ENCODE results near the gene UQCC5.

Gene UQCC5

GRCh38 chr3:52551118-52551517, 14.7 kb downstream of the UQCC5 start:
- Histone ChIP-seq H3K4me1 (ENCODE audit: control insufficient read depth in 2 of 2, insufficient read depth in 2 of 2, low read length in 2 of 2) (no peaks in the 10 kb centered on the region), H3K9me3 (ENCODE audit: control insufficient read depth in 2 of 2, low read length in 2 of 2) (no peaks in the 10 kb centered on the region), H3K27me3 (ENCODE audit: control insufficient read depth in 2 of 2, insufficient read depth in 2 of 2, low read length in 2 of 2) (no peaks in the 10 kb centered on the region), H3K36me3 (ENCODE audit: control insufficient read depth in 2 of 2, insufficient read depth in 2 of 2, low read length in 2 of 2) (peaks cover 46 to 53% of the 10 kb centered on the region in 2 donors), H3K4me3 (ENCODE audit: low read length in 2 of 2) (no peak overlapping the region), H3K9ac (ENCODE audit: low read depth in 1 of 2, low read length in 2 of 2) (no peak overlapping the region), H3K27ac (ENCODE audit: low read depth in 2 of 2, low read length in 2 of 2) (no peak overlapping the region)

GRCh38 chr3:52552089-52552488, 15.7 kb downstream of the UQCC5 start:
- H3K9me3 ChIP-seq (ENCODE audit: control insufficient read depth in 2 of 2, low read length in 2 of 2) = no peaks in the 10 kb centered on the region
- H3K4me1 ChIP-seq (ENCODE audit: control insufficient read depth in 2 of 2, insufficient read depth in 2 of 2, low read length in 2 of 2) = no peaks in the 10 kb centered on the region
- H3K27ac ChIP-seq (ENCODE audit: low read depth in 2 of 2, low read length in 2 of 2) = no peak overlapping the region
- H3K9ac ChIP-seq (ENCODE audit: low read depth in 1 of 2, low read length in 2 of 2) = no peak overlapping the region
- peaks cover 44 to 53% of the 10 kb centered on the region in 2 donors for H3K36me3 ChIP-seq (ENCODE audit: control insufficient read depth in 2 of 2, insufficient read depth in 2 of 2, low read length in 2 of 2)
- H3K4me3 ChIP-seq (ENCODE audit: low read length in 2 of 2) = no peak overlapping the region
- H3K27me3 ChIP-seq (ENCODE audit: control insufficient read depth in 2 of 2, insufficient read depth in 2 of 2, low read length in 2 of 2) = no peaks in the 10 kb centered on the region

GRCh38 chr3:52554026-52554755, 17.8 kb downstream of the UQCC5 start:
- peaks cover 50 to 62% of the 10 kb centered on the region in 2 donors for H3K36me3 ChIP-seq (ENCODE audit: control insufficient read depth in 2 of 2, insufficient read depth in 2 of 2, low read length in 2 of 2)

GRCh38 chr3:52555056-52555455, 18.7 kb downstream of the UQCC5 start:
- H3K9me3 ChIP-seq (ENCODE audit: control insufficient read depth in 2 of 2, low read length in 2 of 2) = no peaks in the 10 kb centered on the region
- H3K36me3 ChIP-seq (ENCODE audit: control insufficient read depth in 2 of 2, insufficient read depth in 2 of 2, low read length in 2 of 2) = peaks cover 57 to 63% of the 10 kb centered on the region in 2 donors
- no peaks in the 10 kb centered on the region for H3K4me1 ChIP-seq (ENCODE audit: control insufficient read depth in 2 of 2, insufficient read depth in 2 of 2, low read length in 2 of 2)
- H3K27me3 ChIP-seq (ENCODE audit: control insufficient read depth in 2 of 2, insufficient read depth in 2 of 2, low read length in 2 of 2) = no peaks in the 10 kb centered on the region
- no peak overlapping the region for H3K27ac ChIP-seq (ENCODE audit: low read depth in 2 of 2, low read length in 2 of 2)
- H3K9ac ChIP-seq (ENCODE audit: low read depth in 1 of 2, low read length in 2 of 2) = no peak overlapping the region
- H3K4me3 ChIP-seq (ENCODE audit: low read length in 2 of 2) = no peak overlapping the region

More at GRCh38 chr3:52554026-52554755, 17.8 kb downstream of the UQCC5 start:
- no peaks in the 10 kb centered on the region for H3K4me1 ChIP-seq (ENCODE audit: control insufficient read depth in 2 of 2, insufficient read depth in 2 of 2, low read length in 2 of 2)
- H3K4me3 ChIP-seq (ENCODE audit: low read length in 2 of 2) = no peak overlapping the region
- H3K9me3 ChIP-seq (ENCODE audit: control insufficient read depth in 2 of 2, low read length in 2 of 2) = no peaks in the 10 kb centered on the region
- H3K27me3 ChIP-seq (ENCODE audit: control insufficient read depth in 2 of 2, insufficient read depth in 2 of 2, low read length in 2 of 2) = no peaks in the 10 kb centered on the region
- H3K27ac ChIP-seq (ENCODE audit: low read depth in 2 of 2, low read length in 2 of 2) = no peak overlapping the region
- H3K9ac ChIP-seq (ENCODE audit: low read depth in 1 of 2, low read length in 2 of 2) = no peak overlapping the region

- no peaks in the 10 kb centered on the region for H3K4me1 ChIP-seq (ENCODE audit: control insufficient read depth in 2 of 2, insufficient read depth in 2 of 2, low read length in 2 of 2)
- no peaks in the 10 kb centered on the region for H3K9me3 ChIP-seq (ENCODE audit: control insufficient read depth in 2 of 2, low read length in 2 of 2)
- H3K27ac ChIP-seq (ENCODE audit: low read depth in 2 of 2, low read length in 2 of 2) = no peak overlapping the region
- no peak overlapping the region for H3K4me3 ChIP-seq (ENCODE audit: low read length in 2 of 2)
- no peaks in the 10 kb centered on the region for H3K27me3 ChIP-seq (ENCODE audit: control insufficient read depth in 2 of 2, insufficient read depth in 2 of 2, low read length in 2 of 2)
- H3K36me3 ChIP-seq (ENCODE audit: control insufficient read depth in 2 of 2, insufficient read depth in 2 of 2, low read length in 2 of 2) = peaks cover 55 to 61% of the 10 kb centered on the region in 2 donors
- no peak overlapping the region for H3K9ac ChIP-seq (ENCODE audit: low read depth in 1 of 2, low read length in 2 of 2)
Observed at GRCh38 chr3:52557011-52557960, 20.9 kb downstream of the UQCC5 start.

- no peak overlapping the region for H3K9ac ChIP-seq (ENCODE audit: low read depth in 1 of 2, low read length in 2 of 2)
- H3K4me1 ChIP-seq (ENCODE audit: control insufficient read depth in 2 of 2, insufficient read depth in 2 of 2, low read length in 2 of 2) = no peaks in the 10 kb centered on the region
- no peak overlapping the region for H3K27ac ChIP-seq (ENCODE audit: low read depth in 2 of 2, low read length in 2 of 2)
- H3K4me3 ChIP-seq (ENCODE audit: low read length in 2 of 2) = no peak overlapping the region
- H3K9me3 ChIP-seq (ENCODE audit: control insufficient read depth in 2 of 2, low read length in 2 of 2) = no peaks in the 10 kb centered on the region
- H3K36me3 ChIP-seq (ENCODE audit: control insufficient read depth in 2 of 2, insufficient read depth in 2 of 2, low read length in 2 of 2) = peaks cover 52 to 60% of the 10 kb centered on the region in 2 donors
- H3K27me3 ChIP-seq (ENCODE audit: control insufficient read depth in 2 of 2, insufficient read depth in 2 of 2, low read length in 2 of 2) = no peaks in the 10 kb centered on the region
Observed at GRCh38 chr3:52558436-52558835, 22.0 kb downstream of the UQCC5 start.

GRCh38 chr3:52561028-52561747, 24.8 kb downstream of the UQCC5 start:
- no peaks in the 10 kb centered on the region for H3K4me1 ChIP-seq (ENCODE audit: control insufficient read depth in 2 of 2, insufficient read depth in 2 of 2, low read length in 2 of 2)
- no peak overlapping the region for H3K4me3 ChIP-seq (ENCODE audit: low read length in 2 of 2)
- H3K27me3 ChIP-seq (ENCODE audit: control insufficient read depth in 2 of 2, insufficient read depth in 2 of 2, low read length in 2 of 2) = no peaks in the 10 kb centered on the region
- no peak overlapping the region for H3K27ac ChIP-seq (ENCODE audit: low read depth in 2 of 2, low read length in 2 of 2)
- H3K36me3 ChIP-seq (ENCODE audit: control insufficient read depth in 2 of 2, insufficient read depth in 2 of 2, low read length in 2 of 2) = peaks cover 47 to 58% of the 10 kb centered on the region in 2 donors
- no peak overlapping the region for H3K9ac ChIP-seq (ENCODE audit: low read depth in 1 of 2, low read length in 2 of 2)
- H3K9me3 ChIP-seq (ENCODE audit: control insufficient read depth in 2 of 2, low read length in 2 of 2) = no peaks in the 10 kb centered on the region

GRCh38 chr3:52563984-52564383, 27.6 kb downstream of the UQCC5 start:
- Histone ChIP-seq H3K27me3 (ENCODE audit: control insufficient read depth in 2 of 2, insufficient read depth in 2 of 2, low read length in 2 of 2) (no peaks in the 10 kb centered on the region), H3K36me3 (ENCODE audit: control insufficient read depth in 2 of 2, insufficient read depth in 2 of 2, low read length in 2 of 2) (peaks cover 35 to 43% of the 10 kb centered on the region in 2 donors), H3K9me3 (ENCODE audit: control insufficient read depth in 2 of 2, low read length in 2 of 2) (no peaks in the 10 kb centered on the region), H3K9ac (ENCODE audit: low read depth in 1 of 2, low read length in 2 of 2) (no peak overlapping the region), H3K4me1 (ENCODE audit: control insufficient read depth in 2 of 2, insufficient read depth in 2 of 2, low read length in 2 of 2) (no peaks in the 10 kb centered on the region), H3K4me3 (ENCODE audit: low read length in 2 of 2) (no peak overlapping the region), H3K27ac (ENCODE audit: low read depth in 2 of 2, low read length in 2 of 2) (no peak overlapping the region)

- Histone ChIP-seq H3K27ac (ENCODE audit: low read depth in 2 of 2, low read length in 2 of 2) (no peak overlapping the region), H3K36me3 (ENCODE audit: control insufficient read depth in 2 of 2, insufficient read depth in 2 of 2, low read length in 2 of 2) (peaks cover 21% of the 10 kb centered on the region in 2 donors), H3K4me3 (ENCODE audit: low read length in 2 of 2) (no peak overlapping the region), H3K9ac (ENCODE audit: low read depth in 1 of 2, low read length in 2 of 2) (no peak overlapping the region), H3K4me1 (ENCODE audit: control insufficient read depth in 2 of 2, insufficient read depth in 2 of 2, low read length in 2 of 2) (no peaks in the 10 kb centered on the region), H3K27me3 (ENCODE audit: control insufficient read depth in 2 of 2, insufficient read depth in 2 of 2, low read length in 2 of 2) (no peaks in the 10 kb centered on the region), H3K9me3 (ENCODE audit: control insufficient read depth in 2 of 2, low read length in 2 of 2) (no peaks in the 10 kb centered on the region)
Observed at GRCh38 chr3:52568069-52568468, 31.7 kb downstream of the UQCC5 start.

Data from mucosa of rectum (tissue), 2 donors.